H1 (cell line): ENCODE measurements around the gene CTBP2. TPM values are rescaled to one million over a fixed set of nuclear protein-coding genes. Genes with fewer than 3 reads are reported as not detected.

Experiments
- CTCF ChIA-PET: fragments of 300-600 bp; sonication (Branson Sonifier 250); formaldehyde crosslinking; loops from one replicate; lab custom pipeline; 2021; ENCODE audit not compliant: partially characterized antibody; lab: Charles Lee
- POLR2A ChIA-PET: fragments of 300-600 bp; sonication (Branson Sonifier 250); formaldehyde crosslinking; loops from one replicate; lab custom pipeline; 2021; ENCODE audit warnings: inconsistent platforms; ENCODE audit not compliant: partially characterized antibody; lab: Charles Lee
- DNase-seq, 2 experiments: peaks; one replicate each; pipeline versions ENCODE4 v3.0.0 to v3.0.0-alpha.2; 2010 to 2022; ENCODE audit warnings: low spot score in 2 of 2, low read depth in 1 of 2, mixed read lengths in 1 of 2
- FAIRE-seq: peaks from 2 replicates; lab custom pipeline; 2011; peaks lifted over from hg19 to GRCh38; lab: Jason Lieb, UNC
- H2AFZ ChIP-seq: 2 replicates; pipeline ENCODE4 v1.8.1; 2012; ENCODE audit warnings: low read length, inconsistent platforms
- H2AK5ac ChIP-seq: 2 replicates; pipeline ENCODE4 v1.6.1; 2013; ENCODE audit warnings: low read depth, low read length
- H2BK120ac ChIP-seq: replicated peaks from 2 replicates; pipeline ENCODE3; 2013; ENCODE audit warnings: low read depth, low read length, inconsistent platforms
- H2BK12ac ChIP-seq: 2 replicates; pipeline ENCODE4 v1.6.1; 2013; ENCODE audit warnings: low read depth, low read length
- H2BK15ac ChIP-seq: 2 replicates; pipeline ENCODE4 v1.6.1; 2013; ENCODE audit warnings: low read length
- H2BK20ac ChIP-seq: 2 replicates; pipeline ENCODE4 v1.6.1; 2013; ENCODE audit warnings: low read length
- H2BK5ac ChIP-seq: 2 replicates; pipeline ENCODE4 v1.6.1; 2013; ENCODE audit warnings: low read depth, low read length
- H3K14ac ChIP-seq: 2 replicates; pipeline ENCODE4 v1.6.1; 2013; ENCODE audit warnings: inconsistent platforms; ENCODE audit not compliant: insufficient read length
- H3K18ac ChIP-seq: 2 replicates; pipeline ENCODE4 v1.6.1; 2013; ENCODE audit warnings: low read length; ENCODE audit errors: extremely low read depth
- H3K23ac ChIP-seq: 2 replicates; pipeline ENCODE4 v1.6.1; 2013; ENCODE audit warnings: inconsistent platforms; ENCODE audit not compliant: insufficient read length
- H3K23me2 ChIP-seq: 2 replicates; pipeline ENCODE4 v1.6.1; 2013; ENCODE audit warnings: low read depth, low read length
- H3K27ac ChIP-seq: 2 replicates; pipeline ENCODE4 v1.6.1; 2011; ENCODE audit warnings: low read depth, low read length, inconsistent platforms
- H3K27me3 ChIP-seq, 4 experiments: replicated peaks in 1 of 4; 1 replicate in 1 of 4; 2 replicates in 3 of 4; pipeline versions ENCODE4 v1.6.1 to v1.8.1; 2011 to 2013; ENCODE audit warnings: low read length in 3 of 4, mild to moderate bottlenecking in 3 of 4, inconsistent platforms in 2 of 4, mixed read lengths in 2 of 4, moderate library complexity in 1 of 4; ENCODE audit not compliant: control insufficient read depth in 3 of 4, insufficient read depth in 3 of 4; ENCODE audit errors: extremely low read depth in 1 of 4
- H3K36me3 ChIP-seq, 4 experiments: 2 replicates each; pipeline versions ENCODE4 v1.6.1 to v1.8.1; 2011 to 2013; ENCODE audit warnings: mild to moderate bottlenecking in 4 of 4, low read length in 3 of 4, moderate library complexity in 2 of 4, control low read depth in 1 of 4, inconsistent platforms in 1 of 4; ENCODE audit not compliant: insufficient read depth in 4 of 4, control insufficient read depth in 2 of 4
- H3K4ac ChIP-seq: replicated peaks from 2 replicates; pipeline ENCODE3; 2013; ENCODE audit warnings: low read length, low read depth, mixed read lengths, inconsistent platforms; ENCODE audit not compliant: insufficient read length
- H3K4me1 ChIP-seq, 4 experiments: replicated peaks in 1 of 4; 1 replicate in 1 of 4; 2 replicates in 3 of 4; pipeline versions ENCODE4 v1.6.1 to v1.8.1; 2011 to 2013; ENCODE audit warnings: low read length in 3 of 4, inconsistent platforms in 2 of 4, mixed read lengths in 1 of 4; ENCODE audit not compliant: insufficient read depth in 4 of 4, control insufficient read depth in 3 of 4
- H3K4me2 ChIP-seq, 2 experiments: 2 replicates each; pipeline versions ENCODE4 v1.6.1 to v1.8.1; 2011 to 2013; ENCODE audit warnings: low read depth in 2 of 2, low read length in 2 of 2, control low read depth in 1 of 2, inconsistent platforms in 1 of 2, mild to moderate bottlenecking in 1 of 2; ENCODE audit not compliant: insufficient read depth in 1 of 2
- H3K4me3 ChIP-seq, 4 experiments: fragments of 200-600, 300-600 bp in 1 of 4; sonication (generic), shearing (Covaris generic), sonication (Bioruptor Twin) in 1 of 4; 2 replicates each; pipeline versions ENCODE4 v1.5.1 to v1.8.1; 2011 to 2016; ENCODE audit warnings: low read length in 4 of 4, low read depth in 3 of 4, control low read depth in 2 of 4, inconsistent platforms in 2 of 4, mild to moderate bottlenecking in 2 of 4, mixed read lengths in 1 of 4, moderate library complexity in 1 of 4; ENCODE audit not compliant: insufficient read depth in 2 of 4; ENCODE audit errors: extremely low read depth in 1 of 4
- H3K56ac ChIP-seq: replicated peaks from 2 replicates; pipeline ENCODE3; 2013; ENCODE audit warnings: low read depth, mild to moderate bottlenecking, mixed read lengths, low read length, inconsistent platforms; ENCODE audit not compliant: insufficient read length
- H3K79me1 ChIP-seq: 2 replicates; pipeline ENCODE4 v1.6.1; 2013; ENCODE audit warnings: low read depth, low read length, control low read depth
- H3K79me2 ChIP-seq, 2 experiments: 2 replicates each; pipeline versions ENCODE4 v1.6.1 to v1.8.1; 2012 to 2013; ENCODE audit warnings: low read length in 2 of 2, mild to moderate bottlenecking in 2 of 2, inconsistent platforms in 1 of 2; ENCODE audit not compliant: insufficient read depth in 2 of 2, control insufficient read depth in 1 of 2
- H3K9ac ChIP-seq, 4 experiments: replicated peaks in 1 of 4; 1 replicate in 1 of 4; 2 replicates in 3 of 4; pipeline versions ENCODE4 v1.6.1 to v1.8.1; 2011 to 2013; ENCODE audit warnings: low read depth in 3 of 4, low read length in 3 of 4, control low read depth in 2 of 4, mild to moderate bottlenecking in 2 of 4, moderate library complexity in 2 of 4, inconsistent platforms in 1 of 4; ENCODE audit errors: extremely low read depth in 1 of 4
- H3K9me3 ChIP-seq, 2 experiments: 2 replicates each; pipeline versions ENCODE4 v1.6.1 to v1.8.1; 2012 to 2013; ENCODE audit warnings: mild to moderate bottlenecking in 2 of 2, moderate library complexity in 2 of 2, control low read depth in 1 of 2, inconsistent platforms in 1 of 2, low read depth in 1 of 2, low read length in 1 of 2, mixed read lengths in 1 of 2; ENCODE audit not compliant: insufficient read depth in 2 of 2
- H4K20me1 ChIP-seq, 2 experiments: replicated peaks in 1 of 2; 2 replicates each; pipeline versions ENCODE3 to v1.8.1; 2011 to 2013; ENCODE audit warnings: inconsistent platforms in 2 of 2, low read length in 2 of 2, mild to moderate bottlenecking in 1 of 2; ENCODE audit not compliant: insufficient read depth in 2 of 2, control insufficient read depth in 1 of 2
- H4K5ac ChIP-seq: 2 replicates; pipeline ENCODE4 v1.6.1; 2013; ENCODE audit warnings: low read length, low read depth, mixed read lengths, inconsistent platforms; ENCODE audit not compliant: insufficient read length
- H4K8ac ChIP-seq: 2 replicates; pipeline ENCODE4 v1.8.0; 2013; ENCODE audit warnings: mild to moderate bottlenecking, moderate library complexity, low read length, inconsistent platforms; ENCODE audit not compliant: insufficient read depth; ENCODE audit errors: extremely low read depth
- H4K91ac ChIP-seq: replicated peaks from 2 replicates; pipeline ENCODE3; 2013; ENCODE audit warnings: low read length, mixed read lengths, inconsistent platforms; ENCODE audit not compliant: insufficient read length
- BACH1 ChIP-seq: IDR thresholded peaks from 2 replicates; pipeline ENCODE4 v1.6.1; 2012; ENCODE audit warnings: low read length, improper control_type of control experiment
- EGR1 ChIP-seq: IDR thresholded peaks from 2 replicates; pipeline ENCODE4 v1.6.1; 2011; ENCODE audit warnings: low read depth, low read length, borderline replicate concordance
- EP300 ChIP-seq, 2 experiments: IDR thresholded peaks; 1 replicate in 1 of 2; 2 replicates in 1 of 2; pipeline ENCODE4 v1.6.1; 2011 to 2012; ENCODE audit warnings: low read depth in 2 of 2, low read length in 2 of 2, mild to moderate bottlenecking in 2 of 2, borderline replicate concordance in 1 of 2, inconsistent platforms in 1 of 2, moderate library complexity in 1 of 2
- GTF2F1 ChIP-seq: IDR thresholded peaks from 2 replicates; pipeline ENCODE4 v1.6.1; 2012; ENCODE audit warnings: low read depth, low read length, improper control_type of control experiment, borderline replicate concordance
- KDM1A ChIP-seq: fragments of 200-600, 300-600 bp; sonication (generic); IDR thresholded peaks from 2 replicates; pipeline ENCODE4 v1.7.1; 2016; ENCODE audit warnings: mild to moderate bottlenecking, low read length, borderline replicate concordance
- KDM4A ChIP-seq: IDR thresholded peaks from one replicate; pipeline ENCODE4 v1.7.1; 2012; ENCODE audit warnings: low read depth, mild to moderate bottlenecking, moderate library complexity, low read length, inconsistent platforms; ENCODE audit not compliant: severe bottlenecking
- KDM5A ChIP-seq: fragments of 200-600 bp; IDR thresholded peaks from 2 replicates; pipeline ENCODE4 v1.7.1; 2012; ENCODE audit warnings: mild to moderate bottlenecking, low read length, inconsistent platforms, mixed read lengths
- POU5F1 ChIP-seq: IDR thresholded peaks from 2 replicates; pipeline ENCODE4 v1.6.1; 2011; ENCODE audit warnings: low read depth, mild to moderate bottlenecking, low read length, moderate library complexity
- RFX5 ChIP-seq: IDR thresholded peaks from 2 replicates; pipeline ENCODE4 v1.6.1; 2011; ENCODE audit warnings: low read depth, low read length, improper control_type of control experiment, borderline replicate concordance
- SIN3A ChIP-seq, 2 experiments: IDR thresholded peaks in 1 of 2; conservative IDR thresholded peaks in 1 of 2; 2 replicates each; pipeline ENCODE4 v1.6.1; 2011 to 2012; ENCODE audit warnings: low read length in 2 of 2, improper control_type of control experiment in 1 of 2, low read depth in 1 of 2, mild to moderate bottlenecking in 1 of 2
- SRF ChIP-seq: IDR thresholded peaks from 2 replicates; pipeline ENCODE4 v1.6.1; 2011; ENCODE audit warnings: mild to moderate bottlenecking, low read depth, low read length, moderate library complexity
- TEAD4 ChIP-seq: IDR thresholded peaks from 2 replicates; pipeline ENCODE4 v1.6.1; 2012; ENCODE audit warnings: low read depth, low read length, inconsistent platforms, mixed read lengths
- WGBS, 2 experiments: shearing (Covaris generic) in 1 of 2; methylation state at CpG; one replicate each; pipeline versions ENCODE4 v1.1.6 to v1.1.7; 2013 to 2015; ENCODE audit warnings: low lambda C conversion rate in 2 of 2, mixed read lengths in 2 of 2, inconsistent platforms in 1 of 2, low coverage in 1 of 2, missing lambda C conversion rate in 1 of 2; ENCODE audit not compliant: insufficient replicate concordance in 2 of 2, insufficient coverage in 1 of 2, insufficient read length in 1 of 2; ENCODE audit errors: extremely low coverage in 1 of 2, missing lambda C conversion rate in 1 of 2; 5-methylcytosine and 5-hydroxymethylcytosine counted together
- polyA plus RNA-seq, 7 experiments: library from polyadenylated mRNA; depleted of rRNA in 3 of 7; stranded (reverse) in 5 of 7; unstranded in 2 of 7; fragments of >200 nt in 5 of 7; fragments of 200-250 nt in 2 of 7; gene quantifications; 1 replicate in 5 of 7; 2 replicates in 1 of 7; 4 replicates in 1 of 7; pipeline versions ENCODE4 v1.2.1 to v1.2.3, GENCODE V29; 2011 to 2013; ENCODE audit warnings: missing spikeins in 2 of 7, mixed read lengths in 2 of 7
- total RNA-seq: library from RNA; stranded (reverse); fragmentation: NEBNext Ultra II Directional; extraction: Animal tissue kit (Norgen Biotek cat#: 25700); gene quantifications from 2 replicates; pipeline ENCODE4 v1.2.1, GENCODE V29; 2021

The CTBP2 gene
- total and polyA plus RNA-seq, 2 of the 8 experiments (the other 6 are each of a cell fraction or from before 2014, with no cell fraction given), result 208 to 221 TPM

- H2AFZ ChIP-seq, result no peak overlapping the region
- H2BK20ac ChIP-seq, result no peak overlapping the region
- H3K27ac ChIP-seq, result no peak overlapping the region
- FAIRE-seq, result no peak
- no peak overlapping the region for H2BK120ac ChIP-seq
- H3K4me2 ChIP-seq, result no peak overlapping the region
- no peak overlapping the region for H4K5ac ChIP-seq
- no peaks in the 10 kb centered on the region; the same call in 1 of the 2 replicates for H3K23me2 ChIP-seq
- H3K56ac ChIP-seq, result no peak overlapping the region
- no peaks in the 10 kb centered on the region; a peak in 2 of 7 replicates for H3K4me1 ChIP-seq
- H2BK15ac ChIP-seq, result no peak overlapping the region
- H3K4me3 ChIP-seq, result no peak overlapping the region
- no peak overlapping the region for H3K4ac ChIP-seq
- no peak overlapping the region for H3K14ac ChIP-seq
- DNase-seq, result no peak
- H3K79me1 ChIP-seq, result no peaks in the 10 kb centered on the region
- H3K23ac ChIP-seq, result no peak overlapping the region
- H2AK5ac ChIP-seq, result no peak overlapping the region
- no peak overlapping the region for H3K18ac ChIP-seq
- CTCF ChIA-PET, result interaction anchor here (0.5 to 1.0 kb wide), 3 partner anchors 11 to 213 kb away, joined by 3 to 4 read pairs (median 3); no protein-coding TSS in a partner anchor
- H2BK5ac ChIP-seq, result no peak overlapping the region
- H2BK12ac ChIP-seq, result no peak overlapping the region
- H3K79me2 ChIP-seq, result no peaks in the 10 kb centered on the region
- TF ChIP-seq BACH1 (no peak), SIN3A (conservative IDR thresholded peaks at IDR 0.05 in 1 of 2, IDR thresholded peaks at IDR 0.05 in 1 of 2; ENCODE audit: low read depth in 1 of 2, low read length in 2 of 2) (no peak), TEAD4 (no peak), KDM5A (no peak), SRF (no peak), KDM4A (no peak), POU5F1 (no peak), KDM1A (no peak), EGR1 (no peak), EP300 (IDR thresholded peaks at IDR 0.05; ENCODE audit: borderline replicate concordance in 1 of 2, low read depth in 2 of 2, low read length in 2 of 2) (no peak), RFX5 (no peak), GTF2F1 (no peak)
- H3K9ac ChIP-seq, result no peak overlapping the region
- H3K36me3 ChIP-seq, result no peaks in the 10 kb centered on the region
- H3K9me3 ChIP-seq, result no peaks in the 10 kb centered on the region
- no peaks in the 10 kb centered on the region for H4K20me1 ChIP-seq
- POLR2A ChIA-PET, result no interaction called here
- no peak overlapping the region for H4K8ac ChIP-seq
- no peak overlapping the region for H4K91ac ChIP-seq
- H3K27me3 ChIP-seq, result peaks cover 0 to 3% (median 0%) of the 10 kb centered on the region in 4 experiments; a peak in 3 of 7 replicates
- WGBS, 2 experiments, result 86% methylated on average over 8 of the region's 8 CpGs; no CpG with 5 or more reads in 1 of the 2 experiments
Measured at GRCh38 chr10:125189162-125189561, 28.8 kb upstream of the CTBP2 start.
